NT2/D1 (cell line): ENCODE results near the gene GLT1D1.

ENCODE experiments used
- DNase-seq: peaks from one replicate; pipeline ENCODE4 v3.0.0-alpha.2; 2011; ENCODE audit warnings: low read depth, low spot score
- H3K27me3 ChIP-seq: 2 replicates; pipeline ENCODE4 v1.6.0; 2011; ENCODE audit warnings: mild to moderate bottlenecking; ENCODE audit not compliant: insufficient read length, insufficient read depth
- H3K36me3 ChIP-seq: 2 replicates; pipeline ENCODE4 v1.6.1; 2011; ENCODE audit warnings: mild to moderate bottlenecking, low read length, mixed read lengths; ENCODE audit not compliant: insufficient read depth, insufficient read length
- H3K4me1 ChIP-seq: 2 replicates; pipeline ENCODE4 v1.5.1; 2011; ENCODE audit not compliant: insufficient read depth, insufficient read length
- H3K4me3 ChIP-seq: 2 replicates; pipeline ENCODE4 v1.5.1; 2011; ENCODE audit warnings: low read depth; ENCODE audit not compliant: insufficient read length
- H3K9ac ChIP-seq: 2 replicates; pipeline ENCODE4 v1.6.0; 2011; ENCODE audit warnings: low read depth; ENCODE audit not compliant: insufficient read length
- H3K9me3 ChIP-seq: 2 replicates; pipeline ENCODE4 v1.5.1; 2011; ENCODE audit warnings: mild to moderate bottlenecking, low read length; ENCODE audit not compliant: insufficient read depth
- SUZ12 ChIP-seq: IDR thresholded peaks from 2 replicates; pipeline ENCODE4 v1.6.1; 2011; ENCODE audit not compliant: insufficient read length, insufficient read depth; ENCODE audit errors: extremely low read depth
- YY1 ChIP-seq: IDR thresholded peaks from 2 replicates; pipeline ENCODE4 v1.6.1; 2011; ENCODE audit not compliant: insufficient read length, insufficient read depth
- ZNF274 ChIP-seq: IDR thresholded peaks from 2 replicates; pipeline ENCODE4 v1.6.1; 2011; ENCODE audit warnings: mild to moderate bottlenecking, low read depth, low read length

Gene GLT1D1

DNA sequence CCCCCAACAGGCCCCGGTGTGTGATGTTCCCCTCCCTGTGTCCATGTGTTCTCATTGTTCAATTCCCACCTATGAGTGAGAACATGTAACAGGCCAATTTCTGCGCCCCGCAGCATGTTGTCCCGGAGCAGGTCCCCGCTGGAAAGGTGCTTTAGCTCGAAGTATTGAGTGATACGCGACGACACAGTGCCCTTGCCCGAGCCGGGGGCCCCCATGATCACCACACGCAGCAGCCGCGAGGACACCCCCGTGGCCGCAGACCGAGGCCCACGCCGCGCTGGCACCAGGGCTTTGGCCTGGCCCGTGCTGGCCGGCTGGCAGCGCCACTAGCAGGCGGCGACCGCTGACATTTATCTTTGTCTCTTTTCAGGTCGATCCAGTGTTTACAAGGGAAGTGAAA lies 91.7 kb downstream of the GLT1D1 start:
- no peak overlapping the region for H3K4me3 ChIP-seq
- H3K36me3 ChIP-seq: no peaks in the 10 kb centered on the region
- H3K27me3 ChIP-seq: no peaks in the 10 kb centered on the region
- H3K9ac ChIP-seq: no peak overlapping the region
- H3K4me1 ChIP-seq: no peaks in the 10 kb centered on the region
- no peak for DNase-seq
- no peaks in the 10 kb centered on the region for H3K9me3 ChIP-seq
- no peak for TF ChIP-seq SUZ12
- TF ChIP-seq YY1: no peak
- TF ChIP-seq ZNF274: no peak

GRCh38 chr12:128947209-128947608 lies 93.9 kb downstream of the GLT1D1 start:
- Histone ChIP-seq H3K4me1 (peaks cover 2% of the 10 kb centered on the region), H3K36me3 (no peaks in the 10 kb centered on the region), H3K4me3 (no peak overlapping the region), H3K9me3 (no peaks in the 10 kb centered on the region), H3K27me3 (no peaks in the 10 kb centered on the region), H3K9ac (no peak overlapping the region)
- no peak for DNase-seq
- TF ChIP-seq ZNF274: no peak

DNA sequence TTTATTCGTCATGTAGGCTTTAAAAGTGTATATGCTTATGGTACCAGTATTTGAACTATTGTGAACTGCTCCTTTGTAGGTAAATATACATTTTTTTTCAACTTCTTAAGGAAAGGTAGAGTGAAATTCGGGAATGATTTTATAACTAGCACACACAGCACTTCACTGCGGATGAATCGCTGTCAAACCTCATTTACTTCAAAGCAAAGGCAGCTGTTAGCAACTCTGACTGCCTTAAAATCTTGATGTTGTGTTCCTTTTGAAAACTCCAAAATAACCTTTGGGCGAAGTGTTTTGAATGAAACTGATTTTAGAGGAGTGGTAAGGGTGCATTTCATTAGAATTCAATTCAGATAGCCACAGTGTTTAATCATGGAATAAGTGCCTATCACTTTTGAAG lies 95.8 kb downstream of the GLT1D1 start:
- no peaks in the 10 kb centered on the region for H3K27me3 ChIP-seq
- peaks cover 2% of the 10 kb centered on the region for H3K4me1 ChIP-seq
- H3K36me3 ChIP-seq: no peaks in the 10 kb centered on the region
- TF ChIP-seq ZNF274 (no peak), YY1 (no peak), SUZ12 (no peak)
- no peaks in the 10 kb centered on the region for H3K9me3 ChIP-seq
- no peak overlapping the region for H3K9ac ChIP-seq
- no peak overlapping the region for H3K4me3 ChIP-seq
- no peak for DNase-seq

GRCh38 chr12:128951448-128951847 lies 98.2 kb downstream of the GLT1D1 start:
- H3K27me3 ChIP-seq: no peaks in the 10 kb centered on the region
- peaks cover 2% of the 10 kb centered on the region for H3K4me1 ChIP-seq
- H3K4me3 ChIP-seq: no peak overlapping the region
- H3K36me3 ChIP-seq: no peaks in the 10 kb centered on the region
- no peak for TF ChIP-seq ZNF274
- TF ChIP-seq YY1: no peak
- TF ChIP-seq SUZ12: no peak
- no peaks in the 10 kb centered on the region for H3K9me3 ChIP-seq
- DNase-seq: no peak
- no peak overlapping the region for H3K9ac ChIP-seq

DNA sequence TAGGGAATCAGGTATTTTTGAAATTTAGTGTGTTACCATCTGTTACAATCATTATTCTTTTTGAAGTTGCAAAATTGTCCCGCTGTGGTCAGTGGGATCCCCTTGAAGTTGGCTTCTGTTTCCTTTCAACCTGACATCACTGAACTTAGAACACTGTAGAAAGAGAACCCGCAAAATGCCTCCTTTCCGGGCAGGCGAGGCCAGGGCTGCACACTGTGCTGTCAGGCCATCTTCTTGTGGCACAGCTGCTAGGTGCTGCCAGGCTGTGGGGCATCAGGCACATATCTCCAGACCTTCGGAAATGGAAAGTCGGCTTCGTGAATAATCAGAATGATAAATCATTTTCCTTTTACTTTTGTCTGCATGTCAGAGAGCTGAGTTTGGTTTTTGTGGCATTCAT lies 103.5 kb downstream of the GLT1D1 start:
- no peak for DNase-seq
- H3K4me1 ChIP-seq: peaks cover 5% of the 10 kb centered on the region
- H3K27me3 ChIP-seq: no peaks in the 10 kb centered on the region
- H3K4me3 ChIP-seq: no peak overlapping the region
- H3K9ac ChIP-seq: no peak overlapping the region
- H3K9me3 ChIP-seq: no peaks in the 10 kb centered on the region
- no peaks in the 10 kb centered on the region for H3K36me3 ChIP-seq
- no peak for TF ChIP-seq YY1
- no peak for TF ChIP-seq ZNF274
- TF ChIP-seq SUZ12: no peak

DNA sequence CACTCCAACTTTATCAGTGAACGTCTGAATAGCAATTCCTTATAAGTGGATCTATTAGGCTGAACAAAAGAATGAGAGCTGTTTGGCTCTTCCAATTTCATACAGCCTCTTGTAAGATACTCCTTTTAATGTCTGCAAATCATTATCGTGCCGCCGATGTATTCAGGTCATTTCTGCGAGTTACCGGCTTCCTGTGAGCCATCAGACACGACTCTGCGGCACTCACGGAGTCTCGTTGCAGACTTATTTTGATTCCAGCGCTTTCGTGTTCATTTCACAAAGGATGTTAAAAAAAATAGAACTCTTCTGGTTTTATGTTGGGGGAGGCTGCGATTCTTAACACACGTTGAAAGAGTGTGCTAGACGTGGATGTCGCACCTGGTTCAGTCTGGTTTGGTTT lies 106.6 kb downstream of the GLT1D1 start:
- no peaks in the 10 kb centered on the region; the same call in 1 of the 2 replicates for H3K9me3 ChIP-seq
- TF ChIP-seq ZNF274 (no peak), YY1 (no peak), SUZ12 (no peak)
- peaks cover 3% of the 10 kb centered on the region for H3K4me1 ChIP-seq
- H3K27me3 ChIP-seq: no peaks in the 10 kb centered on the region
- H3K36me3 ChIP-seq: no peaks in the 10 kb centered on the region
- DNase-seq: no peak
- no peak overlapping the region for H3K4me3 ChIP-seq
- H3K9ac ChIP-seq: no peak overlapping the region

DNA sequence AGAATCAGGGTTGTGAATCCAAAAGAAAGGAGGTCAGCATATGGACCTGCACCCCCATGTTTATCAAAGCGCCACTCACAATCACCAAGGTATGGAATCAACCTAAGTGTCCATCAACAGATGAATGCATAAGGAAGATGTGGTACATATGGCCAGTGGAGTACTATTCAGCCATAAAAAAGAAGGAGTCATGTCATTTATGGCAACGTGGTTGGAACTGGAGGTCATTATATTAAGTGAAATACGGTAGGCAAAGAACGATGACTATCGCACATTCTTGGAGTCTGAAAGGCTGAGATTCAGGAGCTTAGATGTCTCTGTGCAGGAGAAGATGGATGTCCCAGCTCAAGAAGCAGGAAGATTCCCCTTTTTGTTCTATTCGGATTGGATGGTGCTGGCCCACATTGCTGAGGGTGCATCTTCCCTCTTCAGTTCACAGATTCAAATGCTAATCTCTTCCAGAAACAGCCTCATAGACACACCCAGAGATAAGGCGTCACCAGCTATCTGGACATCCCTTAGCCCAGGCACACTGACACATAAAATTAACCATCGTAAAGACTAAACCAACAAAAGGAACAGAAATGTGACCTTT lies 108.1 kb downstream of the GLT1D1 start:
- Histone ChIP-seq H3K9ac (no peak overlapping the region), H3K36me3 (no peaks in the 10 kb centered on the region), H3K4me3 (no peak overlapping the region), H3K4me1 (peaks cover 7% of the 10 kb centered on the region), H3K27me3 (no peaks in the 10 kb centered on the region), H3K9me3 (no peaks in the 10 kb centered on the region; the same call in 1 of the 2 replicates)
- TF ChIP-seq SUZ12: no peak
- TF ChIP-seq ZNF274: no peak
- no peak for TF ChIP-seq YY1
- DNase-seq: no peak

- no peaks in the 10 kb centered on the region; the same call in 1 of the 2 replicates for H3K9me3 ChIP-seq
- no peak overlapping the region for H3K9ac ChIP-seq
- TF ChIP-seq ZNF274 (no peak), YY1 (no peak), SUZ12 (no peak)
- H3K4me1 ChIP-seq: peaks cover 8% of the 10 kb centered on the region
- H3K27me3 ChIP-seq: no peaks in the 10 kb centered on the region
- H3K4me3 ChIP-seq: no peak overlapping the region
- no peak for DNase-seq
- no peaks in the 10 kb centered on the region for H3K36me3 ChIP-seq
These were observed 108.7 kb downstream of the GLT1D1 start for GRCh38 chr12:128961957-128962356.
